Measurements from ENCODE around the gene PARK7.

The PARK7 gene

DNA sequence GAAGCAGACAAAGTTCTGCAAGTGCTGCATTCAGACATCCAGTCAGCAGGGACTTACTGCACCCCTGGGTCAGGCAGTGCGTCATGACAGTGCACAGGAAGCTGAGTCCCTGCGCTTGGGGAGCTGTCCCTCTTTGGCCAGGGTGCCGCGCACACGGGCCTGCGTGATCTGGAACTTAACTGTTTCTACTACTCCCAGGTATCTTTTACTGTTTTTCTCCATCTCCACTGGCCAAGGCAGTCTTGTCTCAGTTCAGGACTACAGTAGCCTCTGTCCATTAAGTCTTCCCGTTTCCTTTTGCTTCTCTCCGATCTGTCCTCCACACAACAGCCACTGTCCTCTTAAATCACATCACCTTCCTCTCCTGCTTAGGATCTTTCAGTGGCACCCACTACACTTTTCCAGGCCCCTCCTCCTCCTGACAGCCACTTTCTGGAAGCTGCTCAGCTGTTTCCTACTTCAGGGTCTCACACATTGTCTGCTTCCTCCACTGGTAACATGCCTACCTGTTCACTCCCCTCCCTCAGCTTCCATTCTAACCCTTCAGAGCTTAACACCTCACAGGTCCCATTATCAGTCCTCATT is 48.7 kb downstream of the PARK7 start:
- TF ChIP-seq CTCF (conservative IDR thresholded peaks at IDR 0.05; ENCODE audit: low read depth, low read length) = no peak
- no peak overlapping the region for H3K4me3 ChIP-seq (ENCODE audit: low read depth, low read length)
- DNase-seq (ENCODE audit: low read depth) = peak; percentile 53

DNA sequence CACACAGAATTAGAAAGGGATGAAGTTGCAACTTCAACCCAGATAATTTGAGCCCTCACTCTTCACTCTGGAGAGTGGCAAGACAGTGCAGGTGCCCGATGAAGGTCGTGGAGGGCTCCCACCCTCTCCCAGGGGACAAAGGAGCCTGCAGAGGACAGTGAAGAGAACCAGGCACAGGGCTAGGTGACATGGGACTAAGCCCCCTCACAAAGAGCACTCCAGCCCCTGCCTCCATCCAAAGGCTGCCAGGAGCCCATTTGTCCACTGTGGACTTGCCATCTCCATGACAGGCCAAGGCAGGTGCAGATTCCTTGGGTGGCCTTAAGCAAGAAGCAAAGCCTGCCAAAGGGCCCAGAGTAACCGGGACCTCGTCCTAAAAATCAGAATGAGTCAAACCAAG is 49.5 kb downstream of the PARK7 start:
- no peak for TF ChIP-seq CTCF (conservative IDR thresholded peaks at IDR 0.05; ENCODE audit: low read depth, low read length)
- H3K4me3 ChIP-seq (ENCODE audit: low read depth, low read length) = no peak overlapping the region
- DNase-seq (ENCODE audit: low read depth) = peak; percentile 36

GRCh38 chr1:8011923-8012858 is 50.7 kb downstream of the PARK7 start:
- peak; percentile 55 for DNase-seq (ENCODE audit: low read depth)
- TF ChIP-seq CTCF (conservative IDR thresholded peaks at IDR 0.05; ENCODE audit: low read depth, low read length) = no peak
- H3K4me3 ChIP-seq (ENCODE audit: low read depth, low read length) = no peak overlapping the region

DNA sequence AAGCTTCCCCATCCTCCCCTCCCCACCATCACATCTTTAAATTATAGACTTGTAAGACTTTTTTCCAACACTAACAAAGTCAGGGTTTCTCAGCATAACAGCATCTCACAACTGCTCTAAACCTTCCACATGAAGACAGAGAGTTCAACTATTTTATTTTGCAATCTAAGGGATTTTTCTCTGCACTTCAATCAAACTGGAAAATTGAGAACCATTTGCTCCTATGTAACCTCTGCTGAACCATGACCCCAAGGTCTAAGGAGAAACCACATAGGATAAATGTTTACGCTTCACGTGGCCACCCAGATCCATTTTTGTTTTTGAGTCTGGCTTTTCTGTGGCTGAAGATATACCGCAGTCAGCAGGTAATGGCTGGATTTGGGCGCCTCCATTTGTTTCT is 51.4 kb downstream of the PARK7 start:
- TF ChIP-seq CTCF (conservative IDR thresholded peaks at IDR 0.05; ENCODE audit: low read depth, low read length) = no peak
- DNase-seq (ENCODE audit: low read depth) = peak; percentile 26
- no peak overlapping the region for H3K4me3 ChIP-seq (ENCODE audit: low read depth, low read length)

DNA sequence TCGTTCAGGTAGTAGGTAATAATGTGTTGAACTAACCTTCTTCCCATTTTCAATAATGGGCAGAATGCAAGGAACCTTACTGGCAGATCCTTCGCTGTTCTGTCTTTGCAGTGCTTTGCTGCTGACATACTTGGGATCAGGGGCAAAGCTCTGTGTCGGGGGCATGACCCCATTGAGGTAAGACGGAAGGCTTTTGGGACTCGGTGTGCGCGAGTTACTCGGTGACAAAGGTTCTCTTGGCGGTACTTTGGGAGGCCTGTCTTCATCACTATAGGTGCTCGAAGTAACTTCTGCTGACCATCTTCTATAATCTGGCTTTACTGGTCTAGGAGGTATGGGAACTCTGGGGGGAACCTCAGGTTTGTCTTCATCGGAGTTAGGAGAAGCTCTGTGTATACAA is 51.9 kb downstream of the PARK7 start:
- no peak for TF ChIP-seq CTCF (conservative IDR thresholded peaks at IDR 0.05; ENCODE audit: low read depth, low read length)
- peak; percentile 27 for DNase-seq (ENCODE audit: low read depth)
- H3K4me3 ChIP-seq (ENCODE audit: low read depth, low read length) = no peak overlapping the region

DNA sequence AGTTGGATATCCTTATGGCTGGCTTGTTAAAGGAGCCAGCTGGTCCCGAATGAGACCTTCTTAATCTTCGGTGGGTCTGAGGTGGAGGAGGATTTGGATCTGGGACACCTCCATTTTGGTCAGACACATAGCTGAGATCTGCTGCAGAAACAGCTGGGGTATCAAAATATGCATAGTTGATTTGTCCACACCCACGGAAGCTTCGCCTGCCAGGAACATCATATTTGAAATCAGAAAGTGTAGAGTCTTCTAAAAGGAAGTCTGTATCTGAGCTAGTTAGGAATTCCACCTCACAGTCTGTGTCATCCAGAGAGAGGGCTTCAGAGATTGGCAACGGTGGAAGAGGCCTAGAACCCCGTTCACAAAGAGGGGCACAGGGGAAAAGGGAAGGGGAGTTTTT is 52.3 kb downstream of the PARK7 start:
- H3K4me3 ChIP-seq (ENCODE audit: low read depth, low read length) = no peak overlapping the region
- no peak for TF ChIP-seq CTCF (conservative IDR thresholded peaks at IDR 0.05; ENCODE audit: low read depth, low read length)
- peak; percentile 38 for DNase-seq (ENCODE audit: low read depth)

All from choroid plexus epithelial cell (primary cell).